Measurements from ENCODE around the gene BAIAP3. TPM values are rescaled to one million over a fixed set of nuclear protein-coding genes. Genes with fewer than 3 reads are reported as not detected.

The BAIAP3 gene
- total and polyA plus RNA-seq, 2 of the 8 experiments (the other 6 are each of a cell fraction or from before 2014, with no cell fraction given): 2.9 to 6.8 TPM

- Histone ChIP-seq H4K20me1 (replicated peaks in 1 of 2; ENCODE audit: control insufficient read depth in 1 of 2, insufficient read depth in 2 of 2, low read length in 2 of 2) (peaks cover 0 to 8% of the 10 kb centered on the region in 2 experiments), H3K27me3 (replicated peaks in 1 of 4; ENCODE audit: control insufficient read depth in 3 of 4, extremely low read depth in 1 of 4, insufficient read depth in 3 of 4, low read length in 3 of 4) (peaks cover 0 to 6% (median 0%) of the 10 kb centered on the region in 4 experiments; a peak in 3 of 7 replicates), H3K79me1 (ENCODE audit: low read depth, low read length) (no peaks in the 10 kb centered on the region), H2BK20ac (ENCODE audit: low read length) (no peak overlapping the region), H4K8ac (ENCODE audit: extremely low read depth, insufficient read depth, low read length) (no peak overlapping the region; the same call in 1 of the 2 replicates), H3K4me2 (ENCODE audit: insufficient read depth in 1 of 2, low read depth in 2 of 2, low read length in 2 of 2) (no peak overlapping the region), H3K4me1 (replicated peaks in 1 of 4; ENCODE audit: control insufficient read depth in 3 of 4, insufficient read depth in 4 of 4, low read length in 3 of 4) (peaks cover 0 to 12% (median 3%) of the 10 kb centered on the region in 4 experiments; a peak in 4 of 7 replicates), H3K27ac (ENCODE audit: low read depth, low read length) (no peak overlapping the region), H4K91ac (replicated peaks; ENCODE audit: insufficient read length, low read length) (no peak overlapping the region), H2BK15ac (ENCODE audit: low read length) (no peak overlapping the region), H3K14ac (ENCODE audit: insufficient read length) (no peak overlapping the region), H3K9me3 (ENCODE audit: insufficient read depth in 2 of 2, low read depth in 1 of 2, low read length in 1 of 2) (no peaks in the 10 kb centered on the region), H3K4ac (replicated peaks; ENCODE audit: insufficient read length, low read depth, low read length) (no peak overlapping the region), H2BK12ac (ENCODE audit: low read depth, low read length) (no peak overlapping the region), H3K4me3 (ENCODE audit: extremely low read depth in 1 of 4, insufficient read depth in 2 of 4, low read depth in 3 of 4, low read length in 4 of 4) (no peak overlapping the region), H3K23me2 (ENCODE audit: low read depth, low read length) (peaks cover 4% of the 10 kb centered on the region; the same call in 1 of the 2 replicates), H3K36me3 (ENCODE audit: control insufficient read depth in 2 of 4, insufficient read depth in 4 of 4, low read length in 3 of 4) (peaks cover 0 to 9% (median 5%) of the 10 kb centered on the region in 4 experiments; a peak in 4 of 8 replicates), H3K56ac (replicated peaks; ENCODE audit: insufficient read length, low read depth, low read length) (no peak overlapping the region), H3K79me2 (ENCODE audit: control insufficient read depth in 1 of 2, insufficient read depth in 2 of 2, low read length in 2 of 2) (no peaks in the 10 kb centered on the region), H2AFZ (ENCODE audit: low read length) (no peak overlapping the region), H3K9ac (replicated peaks in 1 of 4; ENCODE audit: extremely low read depth in 1 of 4, low read depth in 3 of 4, low read length in 3 of 4) (no peak overlapping the region), H2AK5ac (ENCODE audit: low read depth, low read length) (no peak overlapping the region), H2BK120ac (replicated peaks; ENCODE audit: low read depth, low read length) (no peak overlapping the region), H3K18ac (ENCODE audit: extremely low read depth, low read length) (no peak overlapping the region), H2BK5ac (ENCODE audit: low read depth, low read length) (no peak overlapping the region), H4K5ac (ENCODE audit: insufficient read length, low read depth, low read length) (no peak overlapping the region), H3K23ac (ENCODE audit: insufficient read length) (no peak overlapping the region)
- TF ChIP-seq YY1 (IDR thresholded peaks at IDR 0.05; ENCODE audit: low read depth, low read length) (no peak), TBP (IDR thresholded peaks at IDR 0.05; ENCODE audit: low read depth, low read length) (no peak), BRCA1 (IDR thresholded peaks at IDR 0.05; ENCODE audit: low read depth, low read length) (no peak), KDM1A (IDR thresholded peaks at IDR 0.05; ENCODE audit: borderline replicate concordance, low read length) (no peak), EGR1 (IDR thresholded peaks at IDR 0.05; ENCODE audit: borderline replicate concordance, low read depth, low read length) (no peak), CEBPB (IDR thresholded peaks at IDR 0.05; ENCODE audit: low read depth, low read length) (no peak), CHD2 (IDR thresholded peaks at IDR 0.05; ENCODE audit: low read length) (no peak), SUZ12 (IDR thresholded peaks at IDR 0.05; ENCODE audit: low read length) (no peak)
- TF ChIP-seq, protein P1, sequence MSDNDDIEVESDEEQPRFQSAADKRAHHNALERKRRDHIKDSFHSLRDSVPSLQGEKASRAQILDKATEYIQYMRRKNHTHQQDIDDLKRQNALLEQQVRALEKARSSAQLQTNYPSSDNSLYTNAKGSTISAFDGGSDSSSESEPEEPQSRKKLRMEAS (IDR thresholded peaks at IDR 0.05): no peak
- POLR2A ChIA-PET (ENCODE audit: partially characterized antibody): interaction anchor here (1.0 kb wide), 1 partner anchor 17 kb away, joined by 4 read pairs; no protein-coding TSS in a partner anchor
- FAIRE-seq (no peak), DNase-seq (ENCODE audit: low read depth in 1 of 2, low spot score in 2 of 2) (no peak)
- CTCF ChIA-PET (ENCODE audit: partially characterized antibody): interaction anchor here (1.4 to 11.1 kb wide), 5 partner anchors 8 to 35 kb away, joined by 4 to 52 read pairs (median 7); partner anchors contain the start of gene BAIAP3
- 78% methylated on average over 8 of the region's 11 CpGs; no CpG with 5 or more reads in 1 of the 2 experiments for WGBS, 2 experiments (ENCODE audit: extremely low coverage in 1 of 2, insufficient coverage in 1 of 2, insufficient read length in 1 of 2, insufficient replicate concordance in 2 of 2, low coverage in 1 of 2, low lambda C conversion rate in 2 of 2, missing lambda C conversion rate in 1 of 2)
Observed at GRCh38 chr16:1345087-1345486, 11.6 kb downstream of the BAIAP3 start.
